ENCODE measurements around the gene ADAM17. TPM values are rescaled to one million over a fixed set of nuclear protein-coding genes. Genes with fewer than 3 reads are reported as not detected.
"Not testable (repeated sequence)": the region's sequence is repeated elsewhere in the genome, so short reads cannot be mapped to it uniquely, and the experiment has no call there.

Gene ADAM17
- polyA plus RNA-seq, 12 donors = 23.2 to 43.8 (median 29.9) TPM; not detected in 1

DNA sequence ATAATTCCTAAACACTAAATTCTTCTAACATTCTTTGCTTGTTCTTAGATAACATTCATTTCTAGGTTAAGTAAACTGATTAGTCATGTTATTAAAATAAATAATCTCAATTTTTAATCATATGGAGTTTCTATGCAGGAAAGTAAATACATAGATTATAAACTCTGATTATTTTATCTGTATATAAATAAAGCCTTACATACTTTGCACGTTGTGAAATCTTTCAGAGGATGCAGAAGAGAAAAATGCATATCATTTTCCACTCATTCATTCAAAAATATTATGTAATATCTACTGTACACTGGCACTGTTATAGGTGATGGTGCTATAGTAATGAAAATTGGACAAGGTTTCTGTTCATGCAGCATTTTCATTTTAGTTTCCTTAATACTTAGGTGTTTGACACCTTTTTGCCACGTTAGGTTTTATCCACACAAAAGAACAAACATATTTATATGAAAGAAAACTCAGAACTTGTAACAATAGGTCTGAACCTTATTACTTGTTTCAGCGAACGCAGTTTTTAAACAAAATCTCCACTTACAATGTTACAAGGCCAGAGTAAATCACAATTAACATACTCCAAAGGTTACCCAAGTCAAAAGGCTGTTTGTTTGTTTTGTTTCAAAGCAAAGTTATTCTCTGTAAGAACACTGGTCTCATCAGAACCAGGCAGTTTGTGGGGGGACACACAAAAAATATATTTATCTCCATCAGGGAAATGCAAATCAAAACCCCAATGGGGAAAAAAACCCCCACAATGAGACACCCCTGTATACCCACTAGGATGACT lies 27.4 kb downstream of the ADAM17 start:
- DNase-seq = no peak

DNA sequence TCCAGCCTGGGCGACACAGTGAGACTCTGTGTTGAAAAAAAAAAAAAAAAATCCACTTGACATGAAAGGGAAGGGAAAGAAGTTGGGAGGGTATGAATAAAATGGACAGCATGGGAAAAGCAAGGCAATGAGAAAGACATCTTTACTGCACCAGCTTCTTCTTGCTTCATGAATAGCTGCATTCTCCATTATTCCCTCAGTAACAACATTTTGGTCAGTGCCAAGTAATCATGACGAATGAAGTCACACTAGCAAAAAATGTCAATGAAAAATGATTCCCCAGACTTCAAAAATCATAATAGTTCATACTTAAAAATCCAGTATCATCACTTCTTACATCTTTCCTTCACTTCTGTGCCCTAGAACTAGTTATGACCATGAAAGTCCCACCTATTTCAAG lies 30.4 kb downstream of the ADAM17 start:
- DNase-seq = no peak

DNA sequence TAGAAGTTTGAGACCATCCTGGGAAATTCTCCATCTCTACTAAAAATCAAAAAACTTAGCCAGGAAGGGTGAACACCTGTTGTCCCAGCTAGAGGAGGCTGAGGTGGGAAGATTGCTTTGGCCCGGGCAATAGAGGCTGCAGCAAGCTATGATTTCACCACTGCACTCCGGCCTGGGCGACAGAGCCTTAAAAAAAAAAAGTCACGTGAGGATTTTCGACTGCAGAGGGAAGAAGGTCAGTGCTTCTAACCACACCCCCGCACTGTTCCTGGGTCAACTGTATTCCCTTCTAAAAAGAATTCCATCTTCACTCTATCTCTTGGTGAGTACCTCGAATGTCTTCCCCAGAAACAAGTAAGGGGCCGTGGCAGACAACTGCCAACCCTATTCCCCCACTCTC lies 31.3 kb downstream of the ADAM17 start:
- DNase-seq = no peak

DNA sequence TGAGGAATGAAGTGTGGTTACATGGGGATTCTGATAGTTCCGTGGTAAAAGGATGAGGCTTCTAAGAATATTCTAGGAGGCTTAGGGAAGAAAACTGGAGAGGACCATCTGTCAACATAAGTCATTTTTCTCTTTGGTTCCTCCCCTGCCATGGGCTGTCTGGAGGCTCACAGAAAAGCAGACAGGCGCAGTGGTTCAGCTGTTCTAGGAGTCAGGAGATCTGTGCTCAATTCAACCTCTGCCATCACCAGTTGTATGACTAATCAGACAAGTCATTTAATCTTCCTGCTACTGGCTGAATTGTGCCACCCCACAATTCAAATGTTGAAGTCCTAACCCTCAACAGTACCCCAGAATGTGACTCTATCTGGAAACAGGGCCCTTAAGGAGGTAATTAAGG lies 36.4 kb downstream of the ADAM17 start:
- DNase-seq = no peak

DNA sequence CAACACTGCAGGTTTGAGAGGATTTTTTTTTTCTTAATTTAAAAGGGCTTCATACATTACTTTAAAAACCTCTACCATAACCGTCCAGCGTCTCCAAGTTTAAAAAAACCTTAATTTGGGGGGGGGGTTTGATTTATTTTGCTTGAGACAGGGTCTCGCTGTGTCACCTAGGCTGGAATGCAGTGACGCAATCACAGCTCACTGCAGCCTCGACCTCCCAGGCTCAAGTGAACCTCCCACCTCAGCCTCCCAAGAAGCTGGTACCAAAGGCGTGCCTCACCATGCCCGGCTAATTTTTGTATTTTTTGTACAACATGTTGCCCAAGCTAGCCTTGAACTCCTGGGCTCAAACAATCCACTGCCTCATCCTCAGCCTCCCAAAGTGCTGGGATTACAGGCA lies 36.9 kb downstream of the ADAM17 start:
- no peak for DNase-seq

DNA sequence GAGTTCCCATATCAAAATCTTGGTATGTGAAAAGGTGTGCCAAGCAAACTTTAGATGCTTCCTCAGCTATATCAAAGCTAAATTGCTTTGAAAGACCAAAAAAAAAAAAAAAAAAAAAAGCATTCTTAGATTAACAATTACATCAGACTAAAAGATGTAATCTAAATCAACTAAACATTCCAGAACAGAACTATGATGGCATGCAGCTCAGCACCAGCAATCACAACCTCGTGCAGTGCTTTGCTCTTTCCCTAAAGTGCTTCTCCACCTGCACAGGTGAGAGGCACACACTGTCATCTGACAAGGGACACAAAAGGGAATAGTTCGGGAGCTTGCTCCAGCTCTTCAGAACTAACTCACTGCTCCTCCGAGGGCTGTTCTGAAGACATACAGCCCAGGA lies 37.5 kb downstream of the ADAM17 start:
- DNase-seq = no peak

DNA sequence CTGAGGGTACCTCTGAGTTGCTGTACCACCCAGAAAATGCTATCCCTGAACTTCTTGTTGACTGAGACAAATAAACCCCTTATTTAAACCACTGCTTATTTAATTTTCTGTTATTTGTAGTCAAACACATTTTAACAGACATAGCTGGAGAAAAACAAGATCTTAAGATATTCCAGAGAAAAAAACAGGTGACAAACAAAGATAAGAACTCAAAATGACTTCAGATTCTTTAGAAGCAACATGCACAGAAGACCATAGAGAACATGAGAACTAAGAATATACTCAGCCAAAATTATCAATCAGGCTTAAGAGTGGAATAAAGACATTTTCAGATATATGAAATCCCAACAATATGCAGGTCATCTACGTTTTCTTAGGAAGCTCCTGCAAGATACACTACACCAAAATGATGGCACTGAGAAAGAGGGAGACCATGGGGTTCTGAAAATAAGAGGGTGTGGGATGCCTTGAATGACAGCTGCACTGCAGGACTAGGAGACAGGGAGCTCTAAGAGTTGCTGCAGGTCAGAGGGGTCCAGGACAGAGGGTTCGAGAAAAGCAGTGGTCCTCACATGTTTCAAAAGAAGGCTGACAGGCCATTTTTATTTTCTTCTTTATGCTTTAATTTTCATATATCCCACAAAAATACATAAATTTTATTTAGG lies 38.4 kb downstream of the ADAM17 start:
- no peak for DNase-seq

DNA sequence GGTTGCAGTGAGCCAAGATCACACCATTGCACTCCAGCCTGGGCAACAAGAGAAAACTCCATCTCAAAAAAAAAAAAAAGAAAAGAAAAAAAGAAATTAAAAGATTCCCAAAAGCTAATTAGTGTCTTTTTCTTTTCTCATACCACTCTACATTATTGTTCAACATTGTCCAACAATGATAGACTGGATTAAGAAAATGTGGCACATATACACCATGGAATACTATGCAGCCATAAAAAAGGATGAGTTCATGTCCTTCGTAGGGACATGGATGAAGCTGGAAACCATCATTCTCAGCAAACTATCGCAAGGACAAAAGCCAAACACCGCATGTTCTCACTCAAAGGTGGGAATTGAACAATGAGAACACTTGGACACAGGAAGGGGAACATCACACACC lies 41.7 kb downstream of the ADAM17 start:
- DNase-seq = not testable (repeated sequence)

DNA sequence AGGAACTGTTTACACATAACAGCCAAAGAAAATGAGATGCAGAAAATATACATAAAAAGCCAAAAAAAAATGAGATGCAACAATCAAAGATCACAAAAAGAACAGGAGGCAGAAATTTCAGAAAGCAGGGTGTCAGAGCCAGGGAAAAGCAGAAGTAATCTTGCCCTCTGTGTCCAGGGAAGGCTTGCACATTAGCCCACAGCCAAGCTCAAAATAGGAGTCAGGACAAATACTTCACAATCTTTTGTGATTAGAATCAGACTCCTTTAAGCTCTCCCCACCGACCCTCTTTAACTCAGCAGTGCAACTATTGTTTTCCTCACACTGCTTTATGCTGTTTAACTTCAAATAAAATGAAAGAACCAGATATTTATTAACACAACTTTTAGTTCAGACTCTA lies 46.7 kb downstream of the ADAM17 start:
- DNase-seq = no peak

DNA sequence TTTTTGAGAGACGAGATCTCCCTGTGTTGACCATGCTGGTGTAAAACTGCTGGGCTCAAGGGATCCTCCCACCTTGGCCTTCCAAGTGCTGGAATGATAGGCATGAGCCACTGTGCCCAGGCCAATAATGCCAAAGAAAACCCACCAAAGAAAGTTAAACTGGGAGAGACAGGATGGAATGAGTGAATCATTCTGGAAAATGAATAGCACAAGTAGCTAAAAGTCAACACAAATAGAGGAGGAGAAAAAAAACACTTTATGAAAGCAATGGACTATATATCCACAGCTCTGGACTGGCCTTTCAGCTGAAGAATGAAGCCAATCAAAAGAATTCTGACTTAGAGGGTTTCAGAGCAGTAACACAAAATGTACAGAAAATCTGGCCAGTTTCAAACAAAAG lies 57.4 kb downstream of the ADAM17 start:
- DNase-seq = no peak

DNA sequence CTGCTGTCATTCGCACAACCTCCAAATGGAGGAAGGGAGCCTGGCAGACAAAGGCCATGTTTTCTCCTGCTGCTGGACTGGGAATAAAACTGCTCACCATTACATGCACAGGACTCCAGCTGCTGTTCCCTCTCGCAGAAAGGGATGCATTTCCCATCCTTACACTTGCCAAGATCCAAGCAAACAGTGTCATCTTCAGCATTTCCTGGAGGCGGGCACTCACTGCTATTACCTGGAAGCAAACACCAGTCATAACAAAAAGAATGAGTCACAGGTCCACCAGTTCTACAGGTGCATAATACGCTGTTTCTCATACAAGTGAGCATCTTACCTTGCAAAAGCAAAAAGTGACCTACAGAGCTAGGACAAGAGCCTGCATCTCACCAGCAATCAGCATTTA lies 58.6 kb downstream of the ADAM17 start:
- no peak for DNase-seq

DNA sequence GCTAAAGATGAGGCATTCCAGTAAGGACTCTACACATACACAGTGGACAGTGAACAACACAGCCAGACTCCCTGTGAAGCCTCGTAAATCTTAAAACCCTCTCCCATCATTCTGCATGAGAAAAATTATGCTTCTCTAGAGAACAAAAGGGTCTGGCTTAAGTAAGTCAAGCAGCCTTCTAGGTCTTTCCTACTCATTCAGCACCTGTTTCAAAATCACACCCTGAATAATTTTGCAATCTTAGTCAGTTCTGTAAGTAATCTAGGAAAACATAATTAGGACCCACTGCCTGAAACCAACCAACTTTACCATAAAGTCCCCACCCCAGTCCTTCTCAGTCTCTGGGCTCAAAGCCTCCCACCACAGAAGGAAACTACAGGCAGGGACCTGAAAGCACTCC lies 61.5 kb downstream of the ADAM17 start:
- DNase-seq = no peak

DNA sequence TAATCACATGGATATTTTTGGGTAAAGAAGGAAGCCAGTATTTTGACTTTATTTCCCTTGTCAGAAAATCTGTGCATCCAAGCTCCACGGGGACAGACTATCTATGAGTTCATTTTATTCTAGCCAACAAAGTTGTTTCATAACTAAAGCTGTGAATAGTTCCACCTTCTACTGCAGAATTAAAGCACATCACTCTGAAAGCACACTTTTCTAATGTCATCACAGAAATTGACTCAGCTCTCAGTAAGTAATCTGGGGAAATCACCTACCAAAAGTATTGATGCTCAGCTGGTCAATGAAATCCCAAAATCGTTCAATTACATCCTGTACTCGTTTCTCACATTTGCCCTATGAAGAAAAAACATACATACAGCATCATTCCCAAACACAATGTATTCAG lies 62.2 kb downstream of the ADAM17 start:
- DNase-seq = no peak

DNA sequence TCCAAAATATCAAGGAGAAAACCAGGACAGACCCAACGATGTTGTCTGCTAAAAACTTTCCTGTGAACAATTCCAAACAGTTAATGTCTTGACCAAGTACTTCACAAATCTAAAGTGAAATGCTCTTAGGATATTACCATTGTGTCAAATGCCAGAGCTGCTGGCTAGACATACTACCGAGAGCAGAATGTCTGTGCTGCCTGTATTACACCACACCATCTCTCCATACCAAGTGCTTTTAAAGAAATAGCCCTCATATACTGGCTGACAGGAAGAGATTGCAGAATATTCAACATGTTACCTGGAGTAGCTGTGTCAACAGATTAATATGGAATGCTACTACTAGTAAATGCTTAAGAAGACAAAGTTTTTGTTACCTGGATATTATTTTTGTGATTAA lies 62.7 kb downstream of the ADAM17 start:
- no peak for DNase-seq

DNA sequence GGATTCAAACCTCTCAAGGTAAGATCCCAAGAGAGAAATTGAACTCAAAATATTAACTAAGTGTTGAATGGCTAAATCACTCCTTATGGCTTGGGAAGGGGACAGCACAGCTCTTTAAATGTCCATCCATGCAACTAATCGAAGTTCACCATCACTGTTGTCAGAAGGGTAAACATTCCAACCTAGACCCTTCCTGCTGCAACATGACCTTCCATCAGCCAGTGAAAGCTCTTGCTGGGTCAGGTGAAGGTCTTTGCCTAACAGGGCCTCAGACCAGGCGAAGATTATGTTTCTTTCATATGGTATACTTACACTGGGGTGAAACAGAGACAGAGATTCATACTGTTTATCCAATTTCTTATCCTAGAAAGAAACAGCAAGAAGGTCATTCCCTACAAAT lies 64.8 kb downstream of the ADAM17 start:
- no peak for DNase-seq

DNA sequence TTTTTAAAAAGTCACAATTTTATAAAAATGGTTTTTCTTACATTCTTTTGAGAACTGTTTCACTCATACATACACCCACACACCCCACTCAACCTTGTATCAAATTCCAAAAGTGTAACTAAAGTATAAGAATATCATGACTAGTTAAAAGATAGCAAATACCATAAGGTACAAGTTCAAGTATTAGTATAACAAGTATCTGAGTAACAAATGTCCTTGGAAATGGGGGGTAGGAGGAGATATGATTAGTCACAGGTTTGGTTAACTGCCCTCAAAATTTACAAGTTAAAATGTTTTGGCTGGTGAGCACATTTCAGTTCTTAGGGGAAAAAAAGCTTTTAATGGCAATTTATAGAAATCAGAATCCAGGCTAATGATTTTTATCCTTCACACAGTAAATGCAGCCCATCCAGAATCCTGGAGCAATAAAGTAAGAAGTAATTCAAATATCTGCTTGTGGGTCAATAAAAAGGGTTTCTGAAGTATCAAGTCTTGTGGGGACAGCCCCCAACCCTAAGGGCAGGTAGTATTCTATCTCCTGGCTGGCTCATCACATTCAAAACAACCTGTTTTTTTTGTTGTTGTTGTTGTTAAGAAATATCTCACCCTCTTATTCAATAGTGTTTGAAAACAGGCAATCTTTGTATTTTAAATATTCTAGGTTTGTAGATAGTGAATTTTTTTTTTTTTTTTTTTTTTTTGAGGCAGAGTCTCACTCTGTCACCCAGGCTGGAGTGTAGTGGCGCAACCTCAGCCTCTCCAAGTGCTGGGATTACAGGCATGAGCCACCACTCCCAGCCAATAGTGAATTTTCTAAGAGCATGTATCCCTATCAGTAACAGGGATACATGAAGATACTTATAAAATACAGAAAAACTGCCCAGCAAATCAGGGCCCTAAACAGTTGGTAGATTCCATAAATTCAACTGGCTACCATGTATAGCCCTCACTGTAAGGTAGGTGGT lies 66.8 kb downstream of the ADAM17 start:
- DNase-seq = no peak

DNA sequence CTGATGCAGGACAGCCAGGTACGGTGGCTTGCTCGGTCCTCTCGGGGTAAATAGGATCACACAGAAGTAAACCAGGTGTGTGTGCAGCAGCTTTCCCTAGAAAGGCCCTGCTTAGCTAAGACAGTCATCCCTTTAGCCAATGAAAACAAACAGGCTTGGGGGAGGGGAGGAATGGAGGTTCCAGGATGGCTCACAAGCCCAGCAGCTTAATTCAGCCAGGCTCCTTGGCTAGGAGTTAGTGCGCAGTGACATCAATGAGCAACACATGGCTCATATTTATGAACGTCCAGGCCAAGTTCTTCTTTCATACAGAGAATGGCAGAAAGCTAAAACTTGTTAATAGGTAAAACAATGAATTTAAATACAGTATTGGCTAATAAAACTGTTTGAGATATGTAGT lies 71.1 kb downstream of the ADAM17 start:
- no peak for DNase-seq

DNA sequence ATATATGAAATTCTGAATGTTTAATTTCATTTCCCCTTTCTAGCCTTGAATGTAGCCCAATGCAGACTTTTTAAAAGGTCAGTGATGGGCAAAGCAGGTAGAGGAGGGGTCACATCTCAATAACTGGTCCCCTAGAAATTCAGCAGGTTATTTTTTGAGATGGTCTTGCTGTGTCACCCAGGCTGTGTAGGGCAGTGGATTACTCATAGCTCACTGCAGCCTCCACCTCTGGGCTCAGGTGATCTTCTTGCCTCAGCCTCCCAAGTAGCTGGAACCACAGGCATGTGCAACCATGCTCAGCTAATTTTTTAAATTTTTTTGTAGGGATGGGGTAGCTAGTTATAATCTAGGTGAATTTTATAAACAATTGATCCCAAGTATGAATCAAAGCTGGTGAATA lies 72.5 kb downstream of the ADAM17 start:
- no peak for DNase-seq

DNA sequence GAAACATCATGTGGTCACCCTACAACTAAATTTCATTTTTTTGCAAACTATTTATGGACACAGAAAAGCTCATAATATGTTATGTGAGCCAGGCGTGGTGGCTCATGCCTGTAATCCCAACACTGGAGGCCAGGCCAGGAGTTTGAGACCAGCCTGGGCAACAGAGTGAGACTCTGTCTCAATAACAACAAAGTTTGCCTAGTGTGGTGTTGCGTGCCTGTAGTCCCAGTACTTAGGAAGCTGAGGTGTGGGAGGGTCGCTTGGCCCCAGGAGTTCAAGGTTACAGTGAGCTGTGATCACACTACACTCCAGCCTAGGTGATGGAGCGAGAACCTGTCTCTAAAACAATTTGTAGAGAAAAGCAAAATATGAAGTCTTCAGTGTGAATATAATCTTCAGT lies 75.5 kb downstream of the ADAM17 start:
- DNase-seq = no peak

DNA sequence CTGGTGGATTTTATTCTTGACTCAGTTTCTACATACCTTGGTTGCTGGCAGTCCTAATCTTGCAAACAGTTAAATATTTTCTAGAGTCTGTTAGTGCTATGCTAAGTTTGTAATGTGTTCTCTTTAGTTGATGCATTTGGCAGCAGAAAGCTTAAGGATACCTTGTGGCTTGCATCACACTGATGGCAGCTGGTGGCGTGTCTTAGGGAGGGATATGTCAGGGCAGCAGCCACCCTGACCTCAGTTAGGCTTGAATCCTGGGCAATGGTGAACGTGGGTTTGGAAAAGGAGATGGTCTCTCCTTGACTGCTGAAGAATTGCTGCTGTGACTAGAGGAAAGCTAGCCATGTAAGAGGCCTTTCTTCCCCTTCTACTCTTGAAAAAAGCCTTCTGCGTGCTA lies 77.1 kb downstream of the ADAM17 start:
- DNase-seq = no peak

DNA sequence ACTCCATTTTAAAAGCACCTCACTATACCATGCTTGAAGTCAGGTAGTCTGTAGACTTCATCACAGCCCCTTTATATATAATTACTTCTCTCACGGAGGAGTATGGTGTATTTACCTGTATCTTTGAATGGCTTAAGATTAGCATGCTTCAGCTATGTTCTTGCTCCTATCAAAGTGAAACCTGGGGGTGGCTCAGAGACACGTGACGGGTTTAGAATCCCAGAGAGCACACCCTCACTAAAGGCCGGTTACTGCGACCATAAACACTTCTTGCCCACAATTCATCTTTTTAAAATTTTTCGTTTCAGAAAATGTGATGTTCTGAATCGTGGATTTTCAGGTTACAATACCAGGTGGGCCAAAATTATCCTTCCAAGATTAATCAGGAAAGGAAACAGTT lies 77.7 kb downstream of the ADAM17 start:
- no peak for DNase-seq

DNA sequence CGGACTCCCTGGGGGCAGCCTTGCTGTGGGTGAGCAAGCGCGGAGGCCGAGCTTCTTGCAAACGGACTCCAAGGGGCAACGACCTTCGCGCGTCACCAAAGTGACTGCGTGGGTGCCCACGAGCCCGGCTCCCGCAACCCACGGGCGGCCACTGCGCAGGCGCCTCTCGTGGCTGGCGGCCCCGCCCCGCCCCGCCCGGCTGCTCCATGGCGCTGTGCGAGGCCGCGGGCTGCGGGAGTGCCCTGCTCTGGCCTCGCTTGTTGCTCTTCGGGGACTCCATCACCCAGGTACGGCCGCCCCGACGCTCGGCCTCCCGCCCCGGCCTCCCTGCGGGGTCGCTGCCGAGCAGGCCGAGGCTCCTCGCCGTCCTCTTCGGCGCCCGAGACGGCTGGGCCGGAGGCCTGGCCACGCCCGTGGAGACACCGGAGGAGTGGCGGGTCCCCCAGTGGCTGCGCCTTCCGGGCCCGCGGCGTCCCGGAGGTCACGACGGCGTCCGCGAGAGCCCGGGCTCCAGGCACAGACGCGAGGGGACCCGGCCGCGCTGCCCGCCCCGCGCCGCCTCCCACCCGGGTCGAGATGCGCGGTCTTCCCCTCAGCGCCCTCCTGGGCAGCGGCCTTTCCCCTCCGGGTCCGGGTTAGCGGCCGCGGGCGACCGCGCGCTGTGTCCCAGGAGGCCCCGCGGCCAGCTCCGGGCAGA lies 81.1 kb downstream of the ADAM17 start, which contains the start of gene IAH1:
Gene IAH1, plus strand, starts transcription at position 191 of the 697 bp plus-strand sequence. Its CDS starts 16 bp downstream, at position 207.
- DNase-seq = peak; percentile 28

Measured in muscle of arm (tissue), 12 donors.